Measurements from ENCODE around the gene ALKBH2. TPM values are rescaled to one million over a fixed set of nuclear protein-coding genes. Genes with fewer than 3 reads are reported as not detected.

Gene ALKBH2
- total RNA-seq, 6 experiments from 2014 or later = 12.3 to 17.1 (median 13.3) TPM

- DNase-seq = no peak
- peaks cover 9% of the 10 kb centered on the region for H3K36me3 Mint-ChIP-seq (ENCODE audit: low read depth)
- no peak overlapping the region for H3K4me3 Mint-ChIP-seq
- no peak for TF ChIP-seq CTCF (IDR thresholded peaks at IDR 0.05)
- H3K9me3 Mint-ChIP-seq = no peaks in the 10 kb centered on the region
- peaks cover 29% of the 10 kb centered on the region for H3K4me1 Mint-ChIP-seq (ENCODE audit: low read depth)
- H3K27me3 Mint-ChIP-seq (ENCODE audit: insufficient read depth) = no peaks in the 10 kb centered on the region
- no peak overlapping the region for H3K27ac Mint-ChIP-seq
Observed at GRCh38 chr12:109100741-109101140, 7.5 kb upstream of the ALKBH2 start.

- no peak for DNase-seq
Observed at GRCh38 chr12:109099431-109100020, 6.3 kb upstream of the ALKBH2 start.

GRCh38 chr12:109098651-109099050, 5.4 kb upstream of the ALKBH2 start:
- H3K27ac Mint-ChIP-seq = peak overlapping the region; percentile 81
- H3K4me3 Mint-ChIP-seq = peak overlapping the region; percentile 89
- no peaks in the 10 kb centered on the region; the same call in 1 of the 2 replicates for H3K27me3 Mint-ChIP-seq (ENCODE audit: insufficient read depth)
- no peaks in the 10 kb centered on the region for H3K9me3 Mint-ChIP-seq
- DNase-seq = no peak
- no peak for TF ChIP-seq CTCF (IDR thresholded peaks at IDR 0.05)
- H3K4me1 Mint-ChIP-seq (ENCODE audit: low read depth) = peaks cover 30% of the 10 kb centered on the region
- peaks cover 9% of the 10 kb centered on the region for H3K36me3 Mint-ChIP-seq (ENCODE audit: low read depth)

More at GRCh38 chr12:109099431-109100020, 6.3 kb upstream of the ALKBH2 start:
- no peak for TF ChIP-seq CTCF (IDR thresholded peaks at IDR 0.05)
- H3K36me3 Mint-ChIP-seq (ENCODE audit: low read depth) = peaks cover 9% of the 10 kb centered on the region
- no peaks in the 10 kb centered on the region for H3K27me3 Mint-ChIP-seq (ENCODE audit: insufficient read depth)
- peak overlapping the region; percentile 89 for H3K4me3 Mint-ChIP-seq
- H3K9me3 Mint-ChIP-seq = no peaks in the 10 kb centered on the region
- H3K4me1 Mint-ChIP-seq (ENCODE audit: low read depth) = peaks cover 29% of the 10 kb centered on the region
- no peak overlapping the region for H3K27ac Mint-ChIP-seq

- TF ChIP-seq CTCF (IDR thresholded peaks at IDR 0.05) = no peak
- Mint-ChIP-seq H3K27me3 (ENCODE audit: insufficient read depth) (no peaks in the 10 kb centered on the region; the same call in 1 of the 2 replicates), H3K36me3 (ENCODE audit: low read depth) (peaks cover 9% of the 10 kb centered on the region), H3K9me3 (no peaks in the 10 kb centered on the region), H3K4me1 (ENCODE audit: low read depth) (peaks cover 35% of the 10 kb centered on the region), H3K4me3 (peak overlapping the region; percentile 89), H3K27ac (peak overlapping the region; percentile 81)
- peak; percentile 43 for DNase-seq
Observed at GRCh38 chr12:109098183-109098604, 4.9 kb upstream of the ALKBH2 start.

- H3K9me3 Mint-ChIP-seq = no peaks in the 10 kb centered on the region
- peaks cover 41% of the 10 kb centered on the region for H3K4me1 Mint-ChIP-seq (ENCODE audit: low read depth)
- peaks cover 10% of the 10 kb centered on the region for H3K36me3 Mint-ChIP-seq (ENCODE audit: low read depth)
- no peaks in the 10 kb centered on the region; the same call in 1 of the 2 replicates for H3K27me3 Mint-ChIP-seq (ENCODE audit: insufficient read depth)
- peak within 1 kb of the TSS; percentile 89 for H3K4me3 Mint-ChIP-seq
- 0 out of 2 replicates have a peak, but pooled peaks have one; percentile 5 for TF ChIP-seq CTCF (IDR thresholded peaks at IDR 0.05)
- peak; percentile 91 for DNase-seq
- peak within 1 kb of the TSS; percentile 81 for H3K27ac Mint-ChIP-seq
Observed at GRCh38 chr12:109097435-109098182, 4.3 kb upstream of the ALKBH2 start, which contains the start of gene UNG. Gene UNG, plus strand, starts transcription at chr12:109097597. Its CDS starts 83 bp downstream, at chr12:109097680.

All from HFFc6 (cell line).